Gastroesophageal sphincter (tissue), 4 donors: ENCODE data around the gene UBC. TPM values are rescaled to one million over a fixed set of nuclear protein-coding genes. Genes with fewer than 3 reads are reported as not detected.

Experiments used
- ATAC-seq: fragments of 150-250 bp; one replicate; pipeline ENCODE4 v1.9.1; 2016; ENCODE audit warnings: mild to moderate bottlenecking, moderate library complexity
- H3K27ac ChIP-seq, 4 donors: fragments of 200-600 bp; sonication (generic) in 3 of 4; 1 replicate in 3 of 4; 2 replicates in 1 of 4; pipeline ENCODE4 v1.5.1; 2016 to 2019
- H3K27me3 ChIP-seq: fragments of 200-600 bp; sonication (generic); one replicate; pipeline ENCODE4 v1.5.1; 2019
- H3K36me3 ChIP-seq, 2 donors: fragments of 200-600 bp; sonication (generic); one replicate each; pipeline ENCODE4 v1.5.1; 2019; ENCODE audit warnings: control low read depth in 1 of 2
- H3K4me1 ChIP-seq, 3 donors: fragments of 200-600 bp; sonication (generic); 1 replicate in 2 of 3; 2 replicates in 1 of 3; pipeline ENCODE4 v1.5.1; 2016 to 2019; ENCODE audit warnings: control low read depth in 2 of 3
- H3K4me3 ChIP-seq, 2 donors: fragments of 200-600 bp; sonication (generic); one replicate each; pipeline ENCODE4 v1.5.1; 2019; ENCODE audit warnings: mild to moderate bottlenecking in 1 of 2, moderate library complexity in 1 of 2
- H3K9me3 ChIP-seq, 3 donors: fragments of 200-600 bp; sonication (generic); one replicate each; pipeline ENCODE4 v1.5.1; 2017 to 2019; ENCODE audit warnings: control low read depth in 2 of 3
- CTCF ChIP-seq, 4 experiments: fragments of 200-600 bp in 2 of 4; fragments of 450-650 bp in 2 of 4; sonication (generic) in 1 of 4; IDR thresholded peaks; one replicate each; pipeline ENCODE4 v1.5.1; 2017 to 2019; ENCODE audit warnings: antibody characterized with exemption in 4 of 4, mild to moderate bottlenecking in 2 of 4, moderate library complexity in 2 of 4
- EP300 ChIP-seq: sonication (generic); formaldehyde crosslinking; IDR thresholded peaks from one replicate; pipeline ENCODE4 v1.6.1; 2017; ENCODE audit warnings: antibody characterized with exemption, mild to moderate bottlenecking
- POLR2A ChIP-seq, 2 donors: fragments of 450-650 bp; IDR thresholded peaks; one replicate each; pipeline ENCODE4 v1.6.1; 2017; ENCODE audit warnings: antibody characterized with exemption in 2 of 2, mild to moderate bottlenecking in 2 of 2, moderate library complexity in 1 of 2
- POLR2AphosphoS5 ChIP-seq: sonication (generic); formaldehyde crosslinking; IDR thresholded peaks from one replicate; pipeline ENCODE4 v1.6.1; 2017; ENCODE audit warnings: antibody characterized with exemption
- WGBS, 2 donors: methylation state at CpG; one replicate each; pipeline ENCODE4 v1.1.5; 2018; ENCODE audit warnings: low coverage in 1 of 2; 5-methylcytosine and 5-hydroxymethylcytosine counted together
- total RNA-seq, 4 donors: library from RNA; depleted of rRNA; stranded (reverse); fragments of >200 nt; gene quantifications; one replicate each; pipeline ENCODE4 v1.1.0, GENCODE V29; 2016

The UBC gene
- total RNA-seq, 4 donors from 2014 or later = 1,376 to 1,776 (median 1,632) TPM

- no peak for ATAC-seq
- no peak for TF ChIP-seq CTCF (IDR thresholded peaks at IDR 0.05)
- 88 to 93% methylated on average over 5 to 21 of the region's 32 CpGs for WGBS, 2 donors
- Histone ChIP-seq H3K4me3 (no peak overlapping the region), H3K27me3 (no peaks in the 10 kb centered on the region), H3K4me1 (no peaks in the 10 kb centered on the region), H3K36me3 (peaks cover 0 to 100% of the 10 kb centered on the region in 2 donors), H3K9me3 (no peaks in the 10 kb centered on the region), H3K27ac (no peak overlapping the region)
Observed at GRCh38 chr12:124953689-124954405, 39.4 kb upstream of the UBC start.

GRCh38 chr12:124952801-124953200 is 38.4 kb upstream of the UBC start:
- Histone ChIP-seq H3K27ac (no peak overlapping the region), H3K27me3 (no peaks in the 10 kb centered on the region), H3K4me1 (no peaks in the 10 kb centered on the region), H3K4me3 (no peak overlapping the region), H3K36me3 (peaks cover 0 to 98% of the 10 kb centered on the region in 2 donors), H3K9me3 (no peaks in the 10 kb centered on the region)
- WGBS, 2 donors = no CpG with 5 or more reads among the region's 8 CpGs
- TF ChIP-seq EP300 (no peak), POLR2AphosphoS5 (no peak), CTCF (IDR thresholded peaks at IDR 0.05) (no peak), POLR2A (IDR thresholded peaks at IDR 0.05) (no peak)
- ATAC-seq = no peak

GRCh38 chr12:124952295-124952694 is 37.8 kb upstream of the UBC start:
- no peaks in the 10 kb centered on the region for H3K27me3 ChIP-seq
- H3K27ac ChIP-seq = no peak overlapping the region
- no peak overlapping the region for H3K4me3 ChIP-seq
- TF ChIP-seq POLR2AphosphoS5 = no peak
- no peak for TF ChIP-seq CTCF (IDR thresholded peaks at IDR 0.05)
- TF ChIP-seq EP300 = no peak
- TF ChIP-seq POLR2A (IDR thresholded peaks at IDR 0.05) = no peak
- no peak for ATAC-seq
- WGBS, 2 donors = no CpG with 5 or more reads among the region's 17 CpGs
- peaks cover 0 to 98% of the 10 kb centered on the region in 2 donors for H3K36me3 ChIP-seq
- no peaks in the 10 kb centered on the region for H3K4me1 ChIP-seq
- H3K9me3 ChIP-seq = no peaks in the 10 kb centered on the region

- Histone ChIP-seq H3K27me3 (no peaks in the 10 kb centered on the region), H3K4me3 (no peak overlapping the region), H3K27ac (no peak overlapping the region), H3K36me3 (peaks cover 0 to 96% of the 10 kb centered on the region in 2 donors), H3K9me3 (no peaks in the 10 kb centered on the region), H3K4me1 (no peaks in the 10 kb centered on the region)
- WGBS, 2 donors = 93 to 100% methylated on average over 3 to 4 of the region's 47 CpGs
- TF ChIP-seq EP300 = no peak
- no peak for TF ChIP-seq CTCF (IDR thresholded peaks at IDR 0.05)
- TF ChIP-seq POLR2A (IDR thresholded peaks at IDR 0.05) = no peak
- no peak for TF ChIP-seq POLR2AphosphoS5
- ATAC-seq = no peak
Observed at GRCh38 chr12:124949779-124950728, 35.6 kb upstream of the UBC start.
